ENCODE data around the gene SWT1. TPM values are rescaled to one million over a fixed set of nuclear protein-coding genes. Genes with fewer than 3 reads are reported as not detected.
A peak's percentile ranks its signal among the peaks of the same experiment; 100 is the strongest.

Gene SWT1
- polyA plus RNA-seq, 1 of the 3 experiments (the other 2 are of a cell fraction), result 1.1 TPM

DNA sequence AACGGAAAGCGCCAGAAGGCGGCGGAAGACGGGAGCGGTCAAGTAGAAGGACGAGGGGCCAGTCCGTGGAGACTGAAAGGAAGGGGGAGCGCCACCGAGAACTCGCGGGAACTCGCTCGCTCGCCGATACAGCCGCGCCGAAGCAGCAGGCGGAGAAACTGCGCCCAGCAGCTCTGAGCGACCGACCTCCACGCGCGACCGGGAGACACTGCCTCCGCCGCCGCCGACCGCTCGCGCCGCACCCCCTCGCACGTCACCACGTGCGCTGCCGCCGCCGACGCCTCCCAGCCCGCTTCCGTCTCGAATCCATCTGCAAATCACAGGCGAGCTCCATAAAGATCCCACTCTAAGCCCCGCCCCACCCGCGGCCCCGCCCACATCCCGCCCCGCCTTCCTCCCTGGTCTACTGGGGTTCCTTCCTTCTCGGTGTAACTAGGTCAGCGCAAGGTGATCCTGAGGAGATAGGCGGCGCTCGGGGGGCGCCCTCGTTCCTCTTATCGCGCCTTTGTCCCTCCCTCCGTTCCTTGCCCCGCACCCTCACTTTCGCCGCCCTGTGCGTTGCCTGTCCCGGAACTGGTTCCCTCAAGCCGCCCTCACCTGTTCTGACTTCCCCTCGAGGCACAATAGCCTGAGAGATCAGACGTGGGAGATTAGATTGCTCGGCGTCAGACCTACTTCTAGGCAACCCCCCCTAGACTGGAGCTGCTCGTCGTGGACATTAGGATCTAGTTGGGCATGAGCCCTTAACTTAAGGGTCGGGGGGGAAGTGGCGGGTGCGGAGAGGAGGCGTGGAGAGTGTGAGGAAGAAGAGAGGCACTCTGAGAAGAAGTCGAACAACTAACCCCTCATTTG, 160.3 kb downstream of the SWT1 start, which contains the start of gene IVNS1ABP:
IVNS1ABP (minus strand) TSS at position 210 of the 852 bp plus-strand sequence. CDS start 7,750 bp downstream, outside the sequence.
- TF ChIP-seq POLR2AphosphoS5 (IDR thresholded peaks at IDR 0.05; ENCODE audit: low read depth, low read length) (peak; percentile 90), FOXJ3 (CRISPR knock-in tag; IDR thresholded peaks at IDR 0.05) (no peak), GABPA (IDR thresholded peaks at IDR 0.05; ENCODE audit: low read depth) (peak; percentile 62), GATA2 (CRISPR knock-in tag; IDR thresholded peaks at IDR 0.05) (peak; percentile 70), MEF2A (IDR thresholded peaks at IDR 0.05; ENCODE audit: borderline replicate concordance, low read depth) (no peak), RAD21 (IDR thresholded peaks at IDR 0.05; ENCODE audit: low read length) (peak; percentile 42; the same call in 1 of the 2 replicates), SIN3A (IDR thresholded peaks at IDR 0.05; ENCODE audit: borderline replicate concordance, low read depth, low read length) (peak; percentile 77; the same call in 1 of the 2 replicates), SMC3 (IDR thresholded peaks at IDR 0.05; ENCODE audit: low read depth, low read length) (peak; percentile 25), RXRA (IDR thresholded peaks at IDR 0.05; ENCODE audit: borderline replicate concordance, low read depth) (no peak), MXI1 (IDR thresholded peaks at IDR 0.05; ENCODE audit: low read depth, low read length) (peak; percentile 92), TAF1 (IDR thresholded peaks at IDR 0.05; ENCODE audit: borderline replicate concordance, low read depth, low read length) (peak; percentile 95), ELF1 (IDR thresholded peaks at IDR 0.05) (peak; percentile 37; the same call in 1 of the 2 replicates)
- TF ChIP-seq, protein P1, sequence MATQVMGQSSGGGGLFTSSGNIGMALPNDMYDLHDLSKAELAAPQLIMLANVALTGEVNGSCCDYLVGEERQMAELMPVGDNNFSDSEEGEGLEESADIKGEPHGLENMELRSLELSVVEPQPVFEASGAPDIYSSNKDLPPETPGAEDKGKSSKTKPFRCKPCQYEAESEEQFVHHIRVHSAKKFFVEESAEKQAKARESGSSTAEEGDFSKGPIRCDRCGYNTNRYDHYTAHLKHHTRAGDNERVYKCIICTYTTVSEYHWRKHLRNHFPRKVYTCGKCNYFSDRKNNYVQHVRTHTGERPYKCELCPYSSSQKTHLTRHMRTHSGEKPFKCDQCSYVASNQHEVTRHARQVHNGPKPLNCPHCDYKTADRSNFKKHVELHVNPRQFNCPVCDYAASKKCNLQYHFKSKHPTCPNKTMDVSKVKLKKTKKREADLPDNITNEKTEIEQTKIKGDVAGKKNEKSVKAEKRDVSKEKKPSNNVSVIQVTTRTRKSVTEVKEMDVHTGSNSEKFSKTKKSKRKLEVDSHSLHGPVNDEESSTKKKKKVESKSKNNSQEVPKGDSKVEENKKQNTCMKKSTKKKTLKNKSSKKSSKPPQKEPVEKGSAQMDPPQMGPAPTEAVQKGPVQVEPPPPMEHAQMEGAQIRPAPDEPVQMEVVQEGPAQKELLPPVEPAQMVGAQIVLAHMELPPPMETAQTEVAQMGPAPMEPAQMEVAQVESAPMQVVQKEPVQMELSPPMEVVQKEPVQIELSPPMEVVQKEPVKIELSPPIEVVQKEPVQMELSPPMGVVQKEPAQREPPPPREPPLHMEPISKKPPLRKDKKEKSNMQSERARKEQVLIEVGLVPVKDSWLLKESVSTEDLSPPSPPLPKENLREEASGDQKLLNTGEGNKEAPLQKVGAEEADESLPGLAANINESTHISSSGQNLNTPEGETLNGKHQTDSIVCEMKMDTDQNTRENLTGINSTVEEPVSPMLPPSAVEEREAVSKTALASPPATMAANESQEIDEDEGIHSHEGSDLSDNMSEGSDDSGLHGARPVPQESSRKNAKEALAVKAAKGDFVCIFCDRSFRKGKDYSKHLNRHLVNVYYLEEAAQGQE (IDR thresholded peaks at IDR 0.05; ENCODE audit: low read depth, low read length), result peak; percentile 23; the same call in 1 of the 2 replicates
- TF ChIP-seq, protein P2, sequence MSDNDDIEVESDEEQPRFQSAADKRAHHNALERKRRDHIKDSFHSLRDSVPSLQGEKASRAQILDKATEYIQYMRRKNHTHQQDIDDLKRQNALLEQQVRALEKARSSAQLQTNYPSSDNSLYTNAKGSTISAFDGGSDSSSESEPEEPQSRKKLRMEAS (IDR thresholded peaks at IDR 0.05; ENCODE audit: low read depth), result peak; percentile 93
- TF ChIP-seq, protein P3, sequence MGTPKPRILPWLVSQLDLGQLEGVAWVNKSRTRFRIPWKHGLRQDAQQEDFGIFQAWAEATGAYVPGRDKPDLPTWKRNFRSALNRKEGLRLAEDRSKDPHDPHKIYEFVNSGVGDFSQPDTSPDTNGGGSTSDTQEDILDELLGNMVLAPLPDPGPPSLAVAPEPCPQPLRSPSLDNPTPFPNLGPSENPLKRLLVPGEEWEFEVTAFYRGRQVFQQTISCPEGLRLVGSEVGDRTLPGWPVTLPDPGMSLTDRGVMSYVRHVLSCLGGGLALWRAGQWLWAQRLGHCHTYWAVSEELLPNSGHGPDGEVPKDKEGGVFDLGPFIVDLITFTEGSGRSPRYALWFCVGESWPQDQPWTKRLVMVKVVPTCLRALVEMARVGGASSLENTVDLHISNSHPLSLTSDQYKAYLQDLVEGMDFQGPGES (IDR thresholded peaks at IDR 0.05; ENCODE audit: low read depth, low read length), result no peak
- TF ChIP-seq, protein P4, sequence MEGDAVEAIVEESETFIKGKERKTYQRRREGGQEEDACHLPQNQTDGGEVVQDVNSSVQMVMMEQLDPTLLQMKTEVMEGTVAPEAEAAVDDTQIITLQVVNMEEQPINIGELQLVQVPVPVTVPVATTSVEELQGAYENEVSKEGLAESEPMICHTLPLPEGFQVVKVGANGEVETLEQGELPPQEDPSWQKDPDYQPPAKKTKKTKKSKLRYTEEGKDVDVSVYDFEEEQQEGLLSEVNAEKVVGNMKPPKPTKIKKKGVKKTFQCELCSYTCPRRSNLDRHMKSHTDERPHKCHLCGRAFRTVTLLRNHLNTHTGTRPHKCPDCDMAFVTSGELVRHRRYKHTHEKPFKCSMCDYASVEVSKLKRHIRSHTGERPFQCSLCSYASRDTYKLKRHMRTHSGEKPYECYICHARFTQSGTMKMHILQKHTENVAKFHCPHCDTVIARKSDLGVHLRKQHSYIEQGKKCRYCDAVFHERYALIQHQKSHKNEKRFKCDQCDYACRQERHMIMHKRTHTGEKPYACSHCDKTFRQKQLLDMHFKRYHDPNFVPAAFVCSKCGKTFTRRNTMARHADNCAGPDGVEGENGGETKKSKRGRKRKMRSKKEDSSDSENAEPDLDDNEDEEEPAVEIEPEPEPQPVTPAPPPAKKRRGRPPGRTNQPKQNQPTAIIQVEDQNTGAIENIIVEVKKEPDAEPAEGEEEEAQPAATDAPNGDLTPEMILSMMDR (IDR thresholded peaks at IDR 0.05), result peak; percentile 36
- TF ChIP-seq, protein P5, sequence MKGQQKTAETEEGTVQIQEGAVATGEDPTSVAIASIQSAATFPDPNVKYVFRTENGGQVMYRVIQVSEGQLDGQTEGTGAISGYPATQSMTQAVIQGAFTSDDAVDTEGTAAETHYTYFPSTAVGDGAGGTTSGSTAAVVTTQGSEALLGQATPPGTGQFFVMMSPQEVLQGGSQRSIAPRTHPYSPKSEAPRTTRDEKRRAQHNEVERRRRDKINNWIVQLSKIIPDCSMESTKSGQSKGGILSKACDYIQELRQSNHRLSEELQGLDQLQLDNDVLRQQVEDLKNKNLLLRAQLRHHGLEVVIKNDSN (IDR thresholded peaks at IDR 0.05; ENCODE audit: borderline replicate concordance, low read depth), result peak; percentile 74
- Histone ChIP-seq H3K4me2 (peak within 1 kb of the TSS; percentile 82), H3K9ac (peak within 1 kb of the TSS; percentile 99), H3K27me3 (ENCODE audit: insufficient read depth) (no peaks in the 10 kb centered on the region), H3K36me3 (replicated peaks in 1 of 2; ENCODE audit: control insufficient read depth in 1 of 2, insufficient read depth in 2 of 2, low read length in 1 of 2) (peaks cover 0 to 4% of the 10 kb centered on the region in 2 experiments), H3K4me1 (ENCODE audit: control insufficient read depth in 1 of 2, insufficient read depth in 2 of 2, low read depth in 1 of 2, low read length in 1 of 2) (peaks cover 19 to 26% of the 10 kb centered on the region in 2 experiments), H3K4me3 (ENCODE audit: low read depth in 2 of 2, low read length in 1 of 2) (peak within 1 kb of the TSS; percentile 92 to 98), H3K9me3 (no peaks in the 10 kb centered on the region), H3K79me2 (ENCODE audit: insufficient read depth) (peaks cover 47% of the 10 kb centered on the region), H3K27ac (ENCODE audit: low read depth in 2 of 2, low read length in 1 of 2) (peak within 1 kb of the TSS; percentile 95), H4K20me1 (ENCODE audit: insufficient read depth) (peaks cover 37% of the 10 kb centered on the region), H3K9me2 (no peaks in the 10 kb centered on the region), H3F3A (replicated peaks; ENCODE audit: insufficient read depth) (no peaks in the 10 kb centered on the region), H2AFZ (ENCODE audit: low read depth) (peak within 1 kb of the TSS; percentile 95)
- ChIA-PET CTCF (interaction anchor here (0.7 to 2.4 kb wide), 5 partner anchors 78 to 363 kb away, joined by 3 to 7 read pairs (median 3); no protein-coding TSS in a partner anchor), POLR2A (interaction anchor here (0.6 to 2.4 kb wide), 4 partner anchors 59 to 279 kb away, joined by 3 to 8 read pairs (median 3); no protein-coding TSS in a partner anchor)
- 3% methylated on average over 48 of the region's 80 CpGs for WGBS (ENCODE audit: low lambda C conversion rate)
- DNase-seq, result peak; percentile 96
